ENCODE data around the gene RBMY1E.
"Not testable (repeated sequence)": the region's sequence is repeated elsewhere in the genome, so short reads cannot be mapped to it uniquely, and the experiment has no call there.

The RBMY1E gene

GRCh38 chrY:21917932-21918331, at the start of gene RBMY1E:
Gene RBMY1E, minus strand, starts transcription at chrY:21918032. Its CDS starts 1,978 bp downstream, at chrY:21916054.
- H3K4me3 ChIP-seq (ENCODE audit: low read length); DNase-seq (ENCODE audit: low read depth): not testable (repeated sequence)

GRCh38 chrY:21894426-21894825, 23.4 kb downstream of the RBMY1E start, which contains the start of gene RBMY1D:
Gene RBMY1D, minus strand, starts transcription at chrY:21894526. Its CDS starts 2,013 bp downstream, at chrY:21892513.
- DNase-seq (ENCODE audit: low read depth); H3K4me3 ChIP-seq (ENCODE audit: low read length): not testable (repeated sequence)

- DNase-seq (ENCODE audit: low read depth); H3K4me3 ChIP-seq (ENCODE audit: low read length): not testable (repeated sequence)
These were observed 48.3 kb downstream of the RBMY1E start for GRCh38 chrY:21869407-21870076.
